ENCODE results near the gene SOX9.

The SOX9 gene

GRCh38 chr17:72171703-72172667 is 51.2 kb downstream of the SOX9 start:
- Histone ChIP-seq H3K27me3 (ENCODE audit: control insufficient read depth in 2 of 2, insufficient read depth in 2 of 2, low read length in 2 of 2) (no peaks in the 10 kb centered on the region), H3K9me3 (ENCODE audit: control insufficient read depth in 2 of 2, low read length in 2 of 2) (no peaks in the 10 kb centered on the region), H3K4me1 (ENCODE audit: control insufficient read depth in 2 of 2, insufficient read depth in 2 of 2, low read length in 2 of 2) (peaks cover 10 to 14% of the 10 kb centered on the region in 2 donors), H3K4me3 (ENCODE audit: low read length in 2 of 2) (no peak overlapping the region), H3K9ac (ENCODE audit: low read depth in 1 of 2, low read length in 2 of 2) (no peak overlapping the region), H3K27ac (ENCODE audit: low read depth in 2 of 2, low read length in 2 of 2) (no peak overlapping the region), H3K36me3 (ENCODE audit: control insufficient read depth in 2 of 2, insufficient read depth in 2 of 2, low read length in 2 of 2) (no peaks in the 10 kb centered on the region)

- Histone ChIP-seq H3K36me3 (ENCODE audit: control insufficient read depth in 2 of 2, insufficient read depth in 2 of 2, low read length in 2 of 2) (no peaks in the 10 kb centered on the region), H3K4me1 (ENCODE audit: control insufficient read depth in 2 of 2, insufficient read depth in 2 of 2, low read length in 2 of 2) (peaks cover 14 to 17% of the 10 kb centered on the region in 2 donors), H3K4me3 (ENCODE audit: low read length in 2 of 2) (no peak overlapping the region), H3K27ac (ENCODE audit: low read depth in 2 of 2, low read length in 2 of 2) (no peak overlapping the region), H3K9me3 (ENCODE audit: control insufficient read depth in 2 of 2, low read length in 2 of 2) (no peaks in the 10 kb centered on the region), H3K27me3 (ENCODE audit: control insufficient read depth in 2 of 2, insufficient read depth in 2 of 2, low read length in 2 of 2) (no peaks in the 10 kb centered on the region), H3K9ac (ENCODE audit: low read depth in 1 of 2, low read length in 2 of 2) (no peak overlapping the region)
Observed at GRCh38 chr17:72173499-72174116, 52.8 kb downstream of the SOX9 start.

GRCh38 chr17:72175263-72175662 is 54.4 kb downstream of the SOX9 start:
- Histone ChIP-seq H3K9ac (ENCODE audit: low read depth in 1 of 2, low read length in 2 of 2) (no peak overlapping the region), H3K4me3 (ENCODE audit: low read length in 2 of 2) (no peak overlapping the region), H3K36me3 (ENCODE audit: control insufficient read depth in 2 of 2, insufficient read depth in 2 of 2, low read length in 2 of 2) (no peaks in the 10 kb centered on the region), H3K9me3 (ENCODE audit: control insufficient read depth in 2 of 2, low read length in 2 of 2) (no peaks in the 10 kb centered on the region), H3K27ac (ENCODE audit: low read depth in 2 of 2, low read length in 2 of 2) (no peak overlapping the region), H3K27me3 (ENCODE audit: control insufficient read depth in 2 of 2, insufficient read depth in 2 of 2, low read length in 2 of 2) (no peaks in the 10 kb centered on the region), H3K4me1 (ENCODE audit: control insufficient read depth in 2 of 2, insufficient read depth in 2 of 2, low read length in 2 of 2) (peaks cover 14 to 17% of the 10 kb centered on the region in 2 donors)
